ENCODE results near the gene LHFPL2. TPM values are rescaled to one million over a fixed set of nuclear protein-coding genes. Genes with fewer than 3 reads are reported as not detected.
"Not testable (repeated sequence)": the region's sequence is repeated elsewhere in the genome, so short reads cannot be mapped to it uniquely, and the experiment has no call there.

LHFPL2 gene
- polyA plus RNA-seq, 4 donors: 47.5 to 58.7 (median 54.6) TPM

GRCh38 chr5:78487846-78488245 is 160.7 kb downstream of the LHFPL2 start:
- DNase-seq (ENCODE audit: low read depth in 4 of 4, low spot score in 3 of 4): no peak

GRCh38 chr5:78486218-78486617 is 162.4 kb downstream of the LHFPL2 start:
- no peak for DNase-seq (ENCODE audit: low read depth in 4 of 4, low spot score in 3 of 4)

DNA sequence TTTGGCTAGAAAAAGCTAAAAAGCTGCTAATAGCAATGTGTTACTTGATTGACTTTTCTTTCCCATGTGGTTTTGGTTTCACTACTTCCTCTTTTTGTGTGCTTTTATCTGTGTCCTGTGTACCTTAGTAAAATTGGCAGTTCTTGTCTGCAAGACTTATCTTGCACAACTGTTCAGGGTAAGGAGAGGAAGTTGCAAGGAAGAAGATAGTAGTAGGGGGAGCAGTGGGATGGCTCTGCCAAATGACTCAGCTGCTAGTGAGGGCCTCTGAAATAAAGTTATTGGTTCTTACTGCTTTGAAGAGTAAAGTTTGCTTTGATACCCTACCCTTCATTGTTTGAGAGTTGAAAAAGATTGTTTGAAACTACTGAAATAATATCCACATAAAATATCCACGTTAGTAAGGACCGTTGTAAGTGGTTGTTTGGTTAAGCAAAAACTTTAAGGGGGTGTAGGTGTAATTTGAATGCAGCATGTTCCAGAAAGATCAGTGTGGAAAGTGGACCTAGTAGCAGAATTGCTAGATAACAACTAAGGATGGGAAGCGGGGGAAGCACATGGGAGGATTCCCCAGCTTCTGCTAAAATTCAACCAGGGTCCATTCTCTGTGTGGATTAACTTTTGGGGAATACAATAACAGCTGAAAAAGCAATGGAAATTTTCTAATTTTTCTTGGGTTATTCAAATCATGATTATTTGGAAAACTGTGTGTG is 164.6 kb downstream of the LHFPL2 start:
- no peak for DNase-seq (ENCODE audit: low read depth in 4 of 4, low spot score in 3 of 4)

GRCh38 chr5:78482948-78483347 is 165.6 kb downstream of the LHFPL2 start:
- DNase-seq (ENCODE audit: low read depth in 4 of 4, low spot score in 3 of 4): no peak

GRCh38 chr5:78476795-78477194 is 171.8 kb downstream of the LHFPL2 start:
- DNase-seq (ENCODE audit: low read depth in 4 of 4, low spot score in 3 of 4): no peak

DNA sequence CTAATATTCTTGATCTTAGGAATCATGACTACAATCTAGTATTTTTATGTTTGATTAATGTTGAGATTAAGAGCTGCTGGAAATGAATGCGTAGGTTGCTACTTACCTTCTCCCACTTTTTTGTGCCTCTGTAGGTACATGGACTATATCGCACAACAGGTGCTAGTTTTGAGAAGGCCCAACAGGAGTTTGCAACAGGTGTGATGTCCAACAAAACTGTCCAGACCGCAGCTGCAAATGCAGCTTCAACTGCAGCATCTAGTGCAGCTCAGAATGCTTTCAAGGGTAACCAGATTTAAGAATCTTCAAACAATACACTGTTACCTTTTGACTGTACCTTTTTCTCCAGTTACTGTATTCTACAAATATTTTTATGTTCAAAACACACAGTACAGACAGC is 173.2 kb downstream of the LHFPL2 start:
- DNase-seq (ENCODE audit: low read depth in 4 of 4, low spot score in 3 of 4): no peak

- DNase-seq (ENCODE audit: low read depth in 4 of 4, low spot score in 3 of 4): no peak
Measured at GRCh38 chr5:78473751-78474150, 174.8 kb downstream of the LHFPL2 start.

DNA sequence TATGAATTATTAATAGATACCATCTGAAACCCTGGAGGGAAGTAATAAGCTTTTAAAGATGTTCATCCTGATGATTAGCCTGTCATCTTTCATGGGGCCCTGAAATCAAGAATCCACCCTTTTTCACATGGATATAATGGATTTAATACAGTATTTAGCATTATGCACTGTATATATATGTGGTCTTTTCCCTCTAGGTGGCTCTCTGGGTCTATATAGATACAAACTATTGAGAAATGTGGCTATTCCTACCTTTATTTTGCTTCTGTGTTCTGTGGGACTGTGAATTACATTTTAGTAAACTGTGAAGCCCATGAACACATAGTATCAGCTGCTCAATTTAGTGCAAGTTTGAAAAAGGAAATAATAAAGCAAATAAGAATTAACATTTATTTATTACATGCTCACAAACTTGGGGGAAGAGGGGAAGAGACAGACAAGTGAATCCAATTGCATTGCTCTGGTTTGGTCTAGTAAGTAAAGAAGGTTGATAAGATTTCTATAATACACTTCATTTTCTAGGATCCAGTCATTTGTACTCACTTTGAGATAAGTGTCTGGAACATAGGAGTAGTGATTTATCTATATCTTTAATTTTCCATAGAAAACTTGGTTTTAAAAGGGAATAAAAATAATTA is 176.0 kb downstream of the LHFPL2 start:
- DNase-seq (ENCODE audit: low read depth in 4 of 4, low spot score in 3 of 4): peak in 1 of 4 donors; percentile 7

- DNase-seq (ENCODE audit: low read depth in 4 of 4, low spot score in 3 of 4): no peak
Measured at GRCh38 chr5:78471896-78472295, 176.7 kb downstream of the LHFPL2 start.

- peak in 2 of 4 donors; percentile 7 to 10 for DNase-seq (ENCODE audit: low read depth in 4 of 4, low spot score in 3 of 4)
Measured at GRCh38 chr5:78467752-78468357, 180.7 kb downstream of the LHFPL2 start.

DNA sequence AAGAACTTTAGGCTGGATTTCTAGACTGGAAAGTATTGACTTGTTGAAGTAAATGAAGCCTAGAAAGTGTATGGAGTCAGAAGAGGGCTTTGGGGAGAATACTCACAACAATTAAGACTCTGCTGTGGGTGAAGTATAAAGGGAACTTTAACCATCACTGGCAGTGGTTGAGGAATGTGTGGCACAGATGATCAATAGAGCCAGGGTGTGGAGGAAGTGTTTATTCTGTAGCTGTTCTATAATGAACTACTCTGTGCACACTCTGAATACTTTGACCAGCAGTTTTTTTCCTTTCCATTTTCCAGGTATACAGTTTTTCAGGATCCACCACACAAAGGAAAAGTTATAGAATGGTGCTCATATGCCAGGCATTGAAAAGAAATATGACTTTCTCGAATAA is 181.4 kb downstream of the LHFPL2 start:
- no peak for DNase-seq (ENCODE audit: low read depth in 4 of 4, low spot score in 3 of 4)

- no peak for DNase-seq (ENCODE audit: low read depth in 4 of 4, low spot score in 3 of 4)
Measured at GRCh38 chr5:78458843-78459242, 189.7 kb downstream of the LHFPL2 start.

- DNase-seq (ENCODE audit: low read depth in 4 of 4, low spot score in 3 of 4): not testable (repeated sequence)
Measured at GRCh38 chr5:78457507-78457906, 191.1 kb downstream of the LHFPL2 start.

- no peak for DNase-seq (ENCODE audit: low read depth in 4 of 4, low spot score in 3 of 4)
Measured at GRCh38 chr5:78449103-78449502, 199.5 kb downstream of the LHFPL2 start.

- DNase-seq (ENCODE audit: low read depth in 4 of 4, low spot score in 3 of 4): no peak
Measured at GRCh38 chr5:78447775-78448424, 200.7 kb downstream of the LHFPL2 start.
